ENCODE measurements around the gene ZNF74. TPM values are rescaled to one million over a fixed set of nuclear protein-coding genes. Genes with fewer than 3 reads are reported as not detected.

Gene ZNF74
- total RNA-seq, 1 experiment from 2014 or later: 15.6 TPM

- H3K27ac Mint-ChIP-seq (ENCODE audit: unreplicated experiment): no peak overlapping the region
- POLR2A ChIA-PET: no interaction called here
- Histone ChIP-seq H3K4me3 (ENCODE audit: low read depth, low read length) (no peak overlapping the region), H3K36me3 (ENCODE audit: control insufficient read depth, insufficient read depth, low read length) (no peaks in the 10 kb centered on the region), H3K27me3 (replicated peaks; ENCODE audit: control insufficient read depth, insufficient read depth, low read length) (peaks cover 3% of the 10 kb centered on the region), H3K9me3 (no peaks in the 10 kb centered on the region), H3K4me1 (peaks cover 15% of the 10 kb centered on the region)
- intact Hi-C loops (cut with micrococcal nuclease; ENCODE audit: unreplicated experiment): no loop called here
- H3K9me3 Mint-ChIP-seq (ENCODE audit: unreplicated experiment): no peaks in the 10 kb centered on the region
- H3K36me3 Mint-ChIP-seq (ENCODE audit: insufficient read depth, unreplicated experiment): peaks cover 7% of the 10 kb centered on the region
- no TSS peak for BruUV-seq (replicated peaks)
- H3K4me3 Mint-ChIP-seq (ENCODE audit: unreplicated experiment): no peak overlapping the region
- no peak for DNase-seq
- peaks cover 11% of the 10 kb centered on the region for H3K4me1 Mint-ChIP-seq (ENCODE audit: low read depth, unreplicated experiment)
- TF ChIP-seq, protein P1, sequence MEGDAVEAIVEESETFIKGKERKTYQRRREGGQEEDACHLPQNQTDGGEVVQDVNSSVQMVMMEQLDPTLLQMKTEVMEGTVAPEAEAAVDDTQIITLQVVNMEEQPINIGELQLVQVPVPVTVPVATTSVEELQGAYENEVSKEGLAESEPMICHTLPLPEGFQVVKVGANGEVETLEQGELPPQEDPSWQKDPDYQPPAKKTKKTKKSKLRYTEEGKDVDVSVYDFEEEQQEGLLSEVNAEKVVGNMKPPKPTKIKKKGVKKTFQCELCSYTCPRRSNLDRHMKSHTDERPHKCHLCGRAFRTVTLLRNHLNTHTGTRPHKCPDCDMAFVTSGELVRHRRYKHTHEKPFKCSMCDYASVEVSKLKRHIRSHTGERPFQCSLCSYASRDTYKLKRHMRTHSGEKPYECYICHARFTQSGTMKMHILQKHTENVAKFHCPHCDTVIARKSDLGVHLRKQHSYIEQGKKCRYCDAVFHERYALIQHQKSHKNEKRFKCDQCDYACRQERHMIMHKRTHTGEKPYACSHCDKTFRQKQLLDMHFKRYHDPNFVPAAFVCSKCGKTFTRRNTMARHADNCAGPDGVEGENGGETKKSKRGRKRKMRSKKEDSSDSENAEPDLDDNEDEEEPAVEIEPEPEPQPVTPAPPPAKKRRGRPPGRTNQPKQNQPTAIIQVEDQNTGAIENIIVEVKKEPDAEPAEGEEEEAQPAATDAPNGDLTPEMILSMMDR (IDR thresholded peaks at IDR 0.05; ENCODE audit: insufficient read depth in 1 of 2, low read depth in 1 of 2, low read length in 1 of 2, severe bottlenecking in 1 of 2, unreplicated experiment in 1 of 2): no peak
- CTCF ChIA-PET: no interaction called here
- peaks cover 12% of the 10 kb centered on the region for H3K27me3 Mint-ChIP-seq (ENCODE audit: insufficient read depth, unreplicated experiment)
Measured at GRCh38 chr22:20433191-20433590, 39.2 kb downstream of the ZNF74 start.

GRCh38 chr22:20433686-20434241 is 39.8 kb downstream of the ZNF74 start:
- CTCF ChIA-PET: interaction anchor here (1.3 kb wide), 1 partner anchor 134 kb away, joined by 3 read pairs; no protein-coding TSS in a partner anchor
- no peak overlapping the region for H3K27ac Mint-ChIP-seq (ENCODE audit: unreplicated experiment)

DNA sequence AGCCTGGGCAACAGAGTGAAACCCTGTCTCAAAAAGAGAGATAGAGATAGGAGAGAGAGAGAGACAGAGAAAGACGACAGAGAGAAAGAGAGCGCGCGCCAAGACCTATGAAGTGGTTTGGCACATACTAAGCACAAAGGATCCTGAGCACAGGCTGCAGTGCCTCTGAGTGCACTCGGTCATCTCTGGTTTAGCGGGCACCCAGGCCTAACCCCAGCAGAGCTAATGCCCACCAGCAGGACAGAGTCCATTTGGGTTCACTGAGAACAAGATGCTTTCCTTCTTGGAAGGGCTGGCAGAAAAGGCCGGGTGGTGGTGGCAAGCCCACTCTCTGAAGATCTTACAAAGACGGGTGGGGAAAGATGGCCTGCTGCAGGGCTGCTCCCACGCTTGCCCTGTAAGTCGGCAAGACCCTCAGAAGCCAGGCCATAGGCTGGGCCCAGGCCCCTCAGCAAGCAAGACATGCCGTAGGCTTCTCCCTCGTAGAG is 40.4 kb downstream of the ZNF74 start:
- Mint-ChIP-seq H3K36me3 (ENCODE audit: insufficient read depth, unreplicated experiment) (peaks cover 10% of the 10 kb centered on the region), H3K4me1 (ENCODE audit: low read depth, unreplicated experiment) (peaks cover 6% of the 10 kb centered on the region), H3K4me3 (ENCODE audit: unreplicated experiment) (no peak overlapping the region), H3K27ac (ENCODE audit: unreplicated experiment) (no peak overlapping the region), H3K9me3 (ENCODE audit: unreplicated experiment) (no peaks in the 10 kb centered on the region), H3K27me3 (ENCODE audit: insufficient read depth, unreplicated experiment) (peaks cover 7% of the 10 kb centered on the region)
- ChIA-PET CTCF (interaction anchor here (1.3 to 1.4 kb wide), 2 partner anchors 22 to 134 kb away, joined by 3 to 4 read pairs; no protein-coding TSS in a partner anchor), POLR2A (no interaction called here)
- Histone ChIP-seq H3K4me3 (ENCODE audit: low read depth, low read length) (no peak overlapping the region), H3K4me1 (peaks cover 12% of the 10 kb centered on the region), H3K36me3 (ENCODE audit: control insufficient read depth, insufficient read depth, low read length) (no peaks in the 10 kb centered on the region), H3K9me3 (no peaks in the 10 kb centered on the region), H3K27me3 (replicated peaks; ENCODE audit: control insufficient read depth, insufficient read depth, low read length) (peaks cover 3% of the 10 kb centered on the region; the same call in 1 of the 2 replicates)
- DNase-seq: no peak
- BruUV-seq (replicated peaks): no TSS peak
- intact Hi-C loops (cut with micrococcal nuclease; ENCODE audit: unreplicated experiment): no loop called here
- TF ChIP-seq, protein P1 (IDR thresholded peaks at IDR 0.05; ENCODE audit: insufficient read depth in 1 of 2, low read depth in 1 of 2, low read length in 1 of 2, severe bottlenecking in 1 of 2, unreplicated experiment in 1 of 2): no peak

More at GRCh38 chr22:20433686-20434241, 39.8 kb downstream of the ZNF74 start:
- H3K4me1 Mint-ChIP-seq (ENCODE audit: low read depth, unreplicated experiment): peaks cover 11% of the 10 kb centered on the region
- BruUV-seq (replicated peaks): no TSS peak
- H3K9me3 ChIP-seq: no peaks in the 10 kb centered on the region
- H3K9me3 Mint-ChIP-seq (ENCODE audit: unreplicated experiment): no peaks in the 10 kb centered on the region
- TF ChIP-seq, protein P1 (IDR thresholded peaks at IDR 0.05; ENCODE audit: insufficient read depth in 1 of 2, low read depth in 1 of 2, low read length in 1 of 2, severe bottlenecking in 1 of 2, unreplicated experiment in 1 of 2): no peak
- H3K27me3 Mint-ChIP-seq (ENCODE audit: insufficient read depth, unreplicated experiment): peaks cover 11% of the 10 kb centered on the region
- H3K4me3 Mint-ChIP-seq (ENCODE audit: unreplicated experiment): no peak overlapping the region
- no peaks in the 10 kb centered on the region for H3K36me3 ChIP-seq (ENCODE audit: control insufficient read depth, insufficient read depth, low read length)
- peaks cover 14% of the 10 kb centered on the region for H3K4me1 ChIP-seq
- no peak overlapping the region for H3K4me3 ChIP-seq (ENCODE audit: low read depth, low read length)
- peaks cover 10% of the 10 kb centered on the region for H3K36me3 Mint-ChIP-seq (ENCODE audit: insufficient read depth, unreplicated experiment)
- no peak for DNase-seq
- peaks cover 3% of the 10 kb centered on the region for H3K27me3 ChIP-seq (replicated peaks; ENCODE audit: control insufficient read depth, insufficient read depth, low read length)
- intact Hi-C loops (cut with micrococcal nuclease; ENCODE audit: unreplicated experiment): no loop called here
- POLR2A ChIA-PET: no interaction called here

Measured in Caco-2 (cell line).